Measurements from ENCODE around the gene RNASEH1.

RNASEH1 gene

DNA sequence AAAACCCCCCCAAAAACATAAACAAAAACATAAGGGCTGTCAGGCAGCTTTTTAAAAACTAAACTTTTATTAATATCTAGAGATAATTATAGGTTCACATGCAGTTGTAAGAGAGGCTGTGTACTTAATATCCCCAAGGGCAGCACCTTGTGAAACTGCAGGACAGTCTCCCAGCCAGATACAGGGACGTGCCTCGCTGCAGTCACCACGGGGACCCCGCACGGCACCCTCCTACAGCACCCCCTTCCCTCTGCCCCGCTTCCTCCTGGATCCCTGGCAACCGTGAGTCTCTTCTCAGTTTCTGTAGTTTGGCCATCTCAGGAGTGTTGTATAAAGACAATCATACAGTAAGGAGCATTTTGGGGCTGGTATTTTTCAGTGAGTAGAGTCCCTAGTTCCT is 30.0 kb upstream of the RNASEH1 start:
- no peak overlapping the region for H3K4me3 ChIP-seq (ENCODE audit: low read depth, low read length)
- no peaks in the 10 kb centered on the region for H3K4me1 ChIP-seq (ENCODE audit: control insufficient read depth, insufficient read depth, low read length)
- no peaks in the 10 kb centered on the region for H3K27me3 ChIP-seq (ENCODE audit: control insufficient read depth, insufficient read depth, low read length)
- 0 out of 2 replicates have a peak, but pooled peaks cover 9% of the 10 kb centered on the region for H3K9me3 ChIP-seq (ENCODE audit: control insufficient read depth, insufficient read depth, low read depth, low read length)
- H3K9ac ChIP-seq (ENCODE audit: low read length): no peak overlapping the region
- peaks cover 6% of the 10 kb centered on the region; the same call in 1 of the 2 replicates for H3K36me3 ChIP-seq (ENCODE audit: control insufficient read depth, insufficient read depth, low read length)
- no peak overlapping the region for H3K27ac ChIP-seq (ENCODE audit: low read depth, low read length)

DNA sequence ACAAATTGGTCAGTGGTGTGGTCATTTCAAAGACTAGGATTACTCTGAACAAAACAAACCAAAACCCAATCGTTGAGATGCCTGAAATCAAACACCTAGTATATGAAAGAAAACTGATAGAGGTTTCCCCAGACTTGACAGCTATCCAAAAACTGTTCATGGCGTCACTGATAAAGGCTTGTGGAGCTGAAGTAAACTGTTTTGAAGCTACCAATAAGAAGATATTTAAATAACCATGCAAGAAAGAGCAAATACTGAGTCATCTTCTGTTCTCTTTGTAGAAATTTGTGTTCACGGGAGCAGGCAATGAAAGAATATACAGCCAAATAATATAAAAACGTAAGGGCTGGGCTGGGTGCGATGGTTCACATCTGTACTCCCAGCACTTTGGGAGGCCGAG is 29.3 kb upstream of the RNASEH1 start:
- H3K9me3 ChIP-seq (ENCODE audit: control insufficient read depth, insufficient read depth, low read depth, low read length): 0 out of 2 replicates have a peak, but pooled peaks cover 5% of the 10 kb centered on the region
- H3K27me3 ChIP-seq (ENCODE audit: control insufficient read depth, insufficient read depth, low read length): no peaks in the 10 kb centered on the region
- no peak overlapping the region for H3K9ac ChIP-seq (ENCODE audit: low read length)
- no peak overlapping the region for H3K4me3 ChIP-seq (ENCODE audit: low read depth, low read length)
- H3K27ac ChIP-seq (ENCODE audit: low read depth, low read length): no peak overlapping the region
- H3K36me3 ChIP-seq (ENCODE audit: control insufficient read depth, insufficient read depth, low read length): peaks cover 13% of the 10 kb centered on the region
- H3K4me1 ChIP-seq (ENCODE audit: control insufficient read depth, insufficient read depth, low read length): no peaks in the 10 kb centered on the region

GRCh38 chr2:3587021-3587420 is 28.9 kb upstream of the RNASEH1 start:
- Histone ChIP-seq H3K9me3 (ENCODE audit: control insufficient read depth, insufficient read depth, low read depth, low read length) (0 out of 2 replicates have a peak, but pooled peaks cover 5% of the 10 kb centered on the region), H3K4me3 (ENCODE audit: low read depth, low read length) (no peak overlapping the region), H3K36me3 (ENCODE audit: control insufficient read depth, insufficient read depth, low read length) (peaks cover 15% of the 10 kb centered on the region), H3K4me1 (ENCODE audit: control insufficient read depth, insufficient read depth, low read length) (no peaks in the 10 kb centered on the region), H3K27ac (ENCODE audit: low read depth, low read length) (no peak overlapping the region), H3K9ac (ENCODE audit: low read length) (no peak overlapping the region), H3K27me3 (ENCODE audit: control insufficient read depth, insufficient read depth, low read length) (no peaks in the 10 kb centered on the region)

- Histone ChIP-seq H3K9me3 (ENCODE audit: control insufficient read depth, insufficient read depth, low read depth, low read length) (0 out of 2 replicates have a peak, but pooled peaks cover 5% of the 10 kb centered on the region), H3K27ac (ENCODE audit: low read depth, low read length) (no peak overlapping the region), H3K27me3 (ENCODE audit: control insufficient read depth, insufficient read depth, low read length) (no peaks in the 10 kb centered on the region), H3K4me1 (ENCODE audit: control insufficient read depth, insufficient read depth, low read length) (no peaks in the 10 kb centered on the region), H3K9ac (ENCODE audit: low read length) (no peak overlapping the region), H3K36me3 (ENCODE audit: control insufficient read depth, insufficient read depth, low read length) (peaks cover 23% of the 10 kb centered on the region), H3K4me3 (ENCODE audit: low read depth, low read length) (no peak overlapping the region)
Observed at GRCh38 chr2:3586220-3586619, 28.1 kb upstream of the RNASEH1 start.

DNA sequence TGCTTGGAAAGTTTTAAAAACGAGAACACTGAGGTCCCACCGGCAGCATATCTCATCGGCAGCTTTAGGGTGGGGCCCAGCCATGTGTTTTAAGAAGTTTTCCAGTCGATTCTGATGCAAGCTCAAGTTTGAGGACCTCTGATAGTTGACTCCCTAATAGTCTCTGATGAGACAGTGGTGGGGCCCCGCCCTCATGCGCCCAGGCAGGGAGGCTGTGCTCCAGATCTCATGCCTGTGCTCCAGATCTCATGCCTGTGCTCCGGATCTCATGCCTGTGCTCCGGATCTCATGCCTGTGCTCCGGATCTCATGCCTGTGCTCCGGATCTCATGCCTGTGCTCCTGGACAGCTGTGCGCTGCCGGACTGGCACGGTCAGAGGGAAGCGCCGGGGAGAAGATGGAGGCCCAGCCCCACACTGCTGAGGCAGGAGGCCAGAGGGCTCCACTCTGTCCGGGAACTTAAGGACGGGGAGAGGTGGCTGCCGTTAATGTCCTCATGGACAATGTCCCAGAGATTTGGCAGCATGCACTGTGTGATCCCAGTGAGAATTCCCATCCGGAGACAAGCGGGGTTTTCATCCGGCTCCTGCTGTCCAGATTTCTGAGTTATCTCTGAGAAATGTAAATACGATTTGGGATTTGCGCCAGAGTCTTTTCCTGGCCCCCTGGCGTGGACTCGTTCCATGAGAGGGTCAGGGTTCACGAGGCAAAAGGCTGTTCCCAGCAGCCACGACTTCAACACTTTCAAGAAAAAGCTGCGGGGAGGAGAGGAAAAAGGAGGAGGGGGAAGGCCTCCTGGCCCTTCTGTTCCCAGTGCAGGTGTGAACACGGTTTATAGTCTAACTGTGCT is 27.4 kb upstream of the RNASEH1 start:
- Histone ChIP-seq H3K27me3 (ENCODE audit: control insufficient read depth, insufficient read depth, low read length) (no peaks in the 10 kb centered on the region), H3K36me3 (ENCODE audit: control insufficient read depth, insufficient read depth, low read length) (peaks cover 30% of the 10 kb centered on the region), H3K9me3 (ENCODE audit: control insufficient read depth, insufficient read depth, low read depth, low read length) (0 out of 2 replicates have a peak, but pooled peaks cover 5% of the 10 kb centered on the region), H3K27ac (ENCODE audit: low read depth, low read length) (no peak overlapping the region), H3K4me3 (ENCODE audit: low read depth, low read length) (no peak overlapping the region), H3K4me1 (ENCODE audit: control insufficient read depth, insufficient read depth, low read length) (no peaks in the 10 kb centered on the region), H3K9ac (ENCODE audit: low read length) (no peak overlapping the region)

DNA sequence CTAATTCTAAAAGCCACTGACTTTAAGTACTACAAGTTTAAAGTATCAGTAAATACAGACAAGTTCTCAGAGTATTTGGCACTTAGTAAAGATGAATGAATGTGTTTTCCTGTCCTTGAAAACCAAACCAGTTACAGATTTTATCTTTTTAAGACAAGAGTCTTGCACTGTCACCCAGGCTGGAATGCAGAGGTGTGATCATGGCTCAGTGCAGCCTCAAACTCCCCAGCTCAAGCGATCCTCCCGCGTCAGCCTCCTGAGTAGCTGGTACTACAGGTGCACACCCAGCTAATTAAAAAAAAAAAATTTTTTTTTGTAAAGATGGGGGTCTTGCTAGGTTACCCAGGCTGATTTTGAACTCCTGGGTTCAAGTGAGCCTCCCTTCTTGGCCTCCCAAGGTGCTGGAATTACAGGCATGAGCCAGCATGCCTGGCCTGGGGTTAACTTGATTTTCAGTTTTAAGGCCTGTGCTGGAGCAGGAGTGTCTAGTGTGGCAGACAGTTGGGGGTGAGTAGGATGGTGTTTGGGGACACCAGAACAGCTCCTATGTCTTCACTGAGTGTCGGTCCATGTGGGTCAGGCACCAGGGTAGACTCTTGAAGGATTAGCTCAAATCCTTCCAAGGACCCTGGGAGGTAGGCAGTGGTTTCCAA is 26.6 kb upstream of the RNASEH1 start:
- Histone ChIP-seq H3K27ac (ENCODE audit: low read depth, low read length) (no peak overlapping the region), H3K36me3 (ENCODE audit: control insufficient read depth, insufficient read depth, low read length) (peaks cover 38% of the 10 kb centered on the region)

GRCh38 chr2:3584076-3584475 is 25.9 kb upstream of the RNASEH1 start:
- Histone ChIP-seq H3K36me3 (ENCODE audit: control insufficient read depth, insufficient read depth, low read length) (peaks cover 44% of the 10 kb centered on the region), H3K9ac (ENCODE audit: low read length) (no peak overlapping the region), H3K4me1 (ENCODE audit: control insufficient read depth, insufficient read depth, low read length) (no peaks in the 10 kb centered on the region), H3K27me3 (ENCODE audit: control insufficient read depth, insufficient read depth, low read length) (no peaks in the 10 kb centered on the region), H3K4me3 (ENCODE audit: low read depth, low read length) (no peak overlapping the region), H3K9me3 (ENCODE audit: control insufficient read depth, insufficient read depth, low read depth, low read length) (no peaks in the 10 kb centered on the region), H3K27ac (ENCODE audit: low read depth, low read length) (no peak overlapping the region)

More for the DNA sequence above, 26.6 kb upstream of the RNASEH1 start:
- Histone ChIP-seq H3K9me3 (ENCODE audit: control insufficient read depth, insufficient read depth, low read depth, low read length) (0 out of 2 replicates have a peak, but pooled peaks cover 5% of the 10 kb centered on the region), H3K27me3 (ENCODE audit: control insufficient read depth, insufficient read depth, low read length) (no peaks in the 10 kb centered on the region), H3K4me1 (ENCODE audit: control insufficient read depth, insufficient read depth, low read length) (no peaks in the 10 kb centered on the region), H3K9ac (ENCODE audit: low read length) (no peak overlapping the region), H3K4me3 (ENCODE audit: low read depth, low read length) (no peak overlapping the region)

DNA sequence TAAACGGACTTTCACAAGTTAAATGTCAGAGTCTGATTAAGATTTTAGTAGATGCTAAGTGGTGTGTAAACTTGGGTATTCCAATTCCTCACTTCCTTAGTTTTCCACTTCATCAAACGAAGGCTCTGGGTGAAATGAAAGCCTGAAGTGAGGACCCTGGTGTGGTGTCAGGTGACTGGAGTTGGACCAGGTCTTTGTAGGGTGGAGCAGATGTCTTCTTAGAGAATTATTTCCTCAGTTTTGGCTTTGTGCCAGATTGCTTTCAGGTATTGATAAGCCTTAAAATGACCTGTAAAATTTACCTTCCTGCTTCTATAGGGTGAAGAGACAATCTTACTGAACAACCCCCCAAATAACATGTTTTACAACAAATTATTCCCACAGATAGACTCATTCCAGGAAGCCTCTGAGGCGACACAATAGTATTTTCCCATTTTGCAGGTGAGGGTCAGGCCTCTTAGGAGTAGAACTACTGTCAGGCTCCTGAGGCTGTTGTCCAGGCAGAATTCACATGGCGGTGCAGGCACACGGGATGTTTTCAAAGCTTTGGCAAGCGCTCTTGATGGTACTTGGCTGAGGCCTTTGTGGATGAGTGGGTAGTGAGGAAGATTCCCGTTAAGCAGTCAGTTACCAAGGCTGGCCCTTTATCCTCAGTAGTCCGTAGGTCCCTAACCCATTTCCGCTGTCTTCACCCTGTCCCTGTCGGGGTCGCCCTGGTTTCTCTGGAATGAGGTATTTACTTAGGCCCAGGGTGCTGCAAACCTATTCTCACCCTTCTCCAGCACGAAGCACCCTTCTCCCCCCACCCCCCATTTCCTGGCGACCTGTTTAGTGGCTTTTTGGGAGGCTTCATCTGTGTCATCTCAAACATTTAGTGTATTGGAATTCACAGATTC is 23.5 kb upstream of the RNASEH1 start:
- Histone ChIP-seq H3K9ac (ENCODE audit: low read length) (no peak overlapping the region), H3K27ac (ENCODE audit: low read depth, low read length) (no peak overlapping the region), H3K4me3 (ENCODE audit: low read depth, low read length) (no peak overlapping the region), H3K9me3 (ENCODE audit: control insufficient read depth, insufficient read depth, low read depth, low read length) (no peaks in the 10 kb centered on the region), H3K36me3 (ENCODE audit: control insufficient read depth, insufficient read depth, low read length) (peaks cover 68% of the 10 kb centered on the region), H3K27me3 (ENCODE audit: control insufficient read depth, insufficient read depth, low read length) (no peaks in the 10 kb centered on the region), H3K4me1 (ENCODE audit: control insufficient read depth, insufficient read depth, low read length) (peaks cover 5% of the 10 kb centered on the region)

- Histone ChIP-seq H3K9ac (ENCODE audit: low read length) (no peak overlapping the region), H3K36me3 (ENCODE audit: control insufficient read depth, insufficient read depth, low read length) (peaks cover 78% of the 10 kb centered on the region), H3K9me3 (ENCODE audit: control insufficient read depth, insufficient read depth, low read depth, low read length) (no peaks in the 10 kb centered on the region), H3K27me3 (ENCODE audit: control insufficient read depth, insufficient read depth, low read length) (no peaks in the 10 kb centered on the region), H3K4me3 (ENCODE audit: low read depth, low read length) (no peak overlapping the region), H3K4me1 (ENCODE audit: control insufficient read depth, insufficient read depth, low read length) (peaks cover 7% of the 10 kb centered on the region), H3K27ac (ENCODE audit: low read depth, low read length) (no peak overlapping the region)
Observed at GRCh38 chr2:3580449-3580848, 22.3 kb upstream of the RNASEH1 start.

DNA sequence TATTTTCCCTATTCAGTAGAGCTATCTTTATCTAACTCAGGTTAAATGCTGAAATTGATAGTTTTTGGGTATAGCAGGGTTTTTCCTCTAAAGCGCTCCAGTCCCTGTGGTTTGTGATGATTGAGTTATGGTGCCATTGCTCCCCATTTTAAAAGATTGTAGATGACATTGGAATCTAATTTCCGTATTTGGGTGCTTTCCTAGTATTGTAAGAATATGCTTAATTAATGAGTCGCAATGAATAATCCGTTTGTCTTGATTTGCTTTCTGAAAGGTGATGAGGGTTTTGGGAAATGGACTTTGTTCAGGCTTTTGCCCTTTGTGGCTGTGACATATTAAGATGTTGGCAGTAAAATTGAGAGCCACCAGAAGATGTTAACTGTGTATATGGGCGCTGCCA is 20.9 kb upstream of the RNASEH1 start:
- peaks cover 75% of the 10 kb centered on the region for H3K36me3 ChIP-seq (ENCODE audit: control insufficient read depth, insufficient read depth, low read length)
- no peaks in the 10 kb centered on the region for H3K9me3 ChIP-seq (ENCODE audit: control insufficient read depth, insufficient read depth, low read depth, low read length)
- no peak overlapping the region for H3K27ac ChIP-seq (ENCODE audit: low read depth, low read length)
- H3K27me3 ChIP-seq (ENCODE audit: control insufficient read depth, insufficient read depth, low read length): no peaks in the 10 kb centered on the region
- H3K4me3 ChIP-seq (ENCODE audit: low read depth, low read length): no peak overlapping the region
- no peak overlapping the region for H3K9ac ChIP-seq (ENCODE audit: low read length)
- peaks cover 7% of the 10 kb centered on the region for H3K4me1 ChIP-seq (ENCODE audit: control insufficient read depth, insufficient read depth, low read length)

Measured in HUES6 (cell line).